Suppressor macrophage treated with lipopolysaccharide for 4 hours (primary cell): ENCODE results near the gene ALDH1A2.
"Not testable (repeated sequence)": the region's sequence is repeated elsewhere in the genome, so short reads cannot be mapped to it uniquely, and the experiment has no call there.

Experiments
- DNase-seq: peaks from one replicate; pipeline ENCODE4 v3.0.0-alpha.2; 2020

The ALDH1A2 gene

DNA sequence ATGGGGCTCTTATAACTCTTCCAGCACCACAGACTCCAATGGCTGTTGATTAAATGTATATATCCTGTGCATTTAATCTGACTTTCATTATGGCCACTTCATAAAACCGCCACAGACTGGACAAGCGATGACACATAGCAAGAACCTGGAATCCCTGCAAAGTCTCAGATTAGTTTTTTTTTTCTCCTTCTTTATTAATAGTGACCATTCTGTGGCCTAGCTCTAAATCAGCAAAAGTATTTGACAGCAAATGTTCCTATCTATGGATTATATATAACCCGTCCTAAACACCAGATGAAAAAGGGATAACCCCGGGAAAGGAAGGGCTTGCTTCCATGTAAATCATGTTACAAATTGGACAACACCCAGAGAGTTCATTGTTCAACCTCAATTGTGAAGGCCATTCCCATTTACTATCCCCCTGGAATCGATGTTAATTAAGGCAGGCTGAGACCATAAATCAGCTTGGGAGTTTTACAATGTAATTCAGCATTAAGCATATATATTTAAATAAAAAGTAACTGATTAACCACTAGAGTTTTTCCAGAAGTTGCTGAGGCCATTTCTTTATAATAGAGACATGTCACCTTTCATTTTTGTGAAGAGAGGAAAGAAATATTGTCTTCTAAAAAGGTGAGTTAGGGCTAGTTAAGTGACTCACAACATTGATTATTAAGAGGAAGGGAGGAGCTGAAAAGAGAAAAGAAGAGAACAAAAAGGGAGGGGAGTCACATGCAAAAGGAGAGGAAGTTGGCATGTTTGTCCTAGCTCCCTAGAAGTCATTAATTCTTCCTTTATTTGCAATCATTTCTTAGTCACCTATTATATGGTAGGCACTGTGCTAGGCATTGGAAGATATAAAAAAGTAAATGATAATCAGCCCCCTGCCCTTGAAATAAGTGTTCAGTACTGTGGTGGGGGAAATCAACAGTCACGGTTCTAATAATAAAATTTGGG, 26.2 kb downstream of the ALDH1A2 start:
- no peak for DNase-seq

DNA sequence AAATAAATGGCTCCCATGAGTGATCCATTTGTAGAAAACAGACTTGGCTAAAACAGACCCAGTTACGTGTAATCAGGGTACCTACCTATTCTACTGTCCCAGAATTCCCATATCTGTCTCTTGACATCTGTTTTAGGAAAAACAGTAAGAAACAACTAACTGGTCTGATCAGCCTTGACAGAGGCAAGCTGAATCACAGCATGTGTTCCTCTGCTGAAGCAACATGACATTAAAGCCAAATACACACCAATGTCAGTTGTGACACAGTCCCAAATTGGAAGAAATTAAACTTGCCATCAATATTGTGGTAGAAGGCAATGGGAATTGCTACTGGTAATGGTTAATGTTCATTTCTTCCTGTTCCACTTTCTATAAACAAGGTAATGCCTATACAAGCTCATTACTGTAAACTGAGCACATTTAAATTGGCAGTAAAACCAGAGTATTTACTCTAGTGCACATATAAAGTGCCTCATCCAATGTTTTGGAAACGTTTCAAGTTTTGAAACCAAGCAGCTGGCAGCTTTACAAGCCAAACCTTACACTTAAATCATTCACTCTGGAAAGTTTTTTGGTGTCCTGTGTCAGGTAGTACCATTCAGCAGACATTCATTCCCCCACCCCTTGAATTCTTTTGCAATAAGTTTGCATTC, 27.0 kb downstream of the ALDH1A2 start:
- DNase-seq = no peak

DNA sequence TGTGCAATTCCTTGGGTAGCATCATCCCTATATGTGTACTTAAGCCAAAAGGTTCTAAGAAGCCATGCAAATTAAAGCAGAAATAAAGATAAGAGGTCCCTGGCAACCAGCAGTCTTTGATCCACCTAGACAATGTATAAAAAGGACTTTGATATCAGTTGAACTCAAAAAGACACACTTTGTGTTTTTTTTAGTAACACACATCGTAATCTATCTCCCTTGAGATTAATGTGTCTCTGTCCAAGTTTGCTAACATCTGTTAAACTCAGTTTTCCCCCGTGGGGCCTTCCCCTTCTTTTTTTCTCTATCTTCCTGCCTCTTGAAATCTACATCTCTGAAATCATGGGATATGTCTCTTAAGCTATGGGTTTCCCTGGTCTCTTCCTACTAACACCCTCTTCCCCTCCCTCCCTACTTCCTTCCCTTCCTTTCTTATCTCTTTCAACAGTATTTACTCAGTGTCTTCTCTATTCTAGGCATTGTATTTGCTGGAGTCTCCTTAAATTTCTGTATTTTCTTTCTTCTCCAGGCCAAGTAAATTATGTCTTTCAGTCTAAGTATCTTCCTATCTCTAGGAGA, 27.7 kb downstream of the ALDH1A2 start:
- no peak for DNase-seq

DNA sequence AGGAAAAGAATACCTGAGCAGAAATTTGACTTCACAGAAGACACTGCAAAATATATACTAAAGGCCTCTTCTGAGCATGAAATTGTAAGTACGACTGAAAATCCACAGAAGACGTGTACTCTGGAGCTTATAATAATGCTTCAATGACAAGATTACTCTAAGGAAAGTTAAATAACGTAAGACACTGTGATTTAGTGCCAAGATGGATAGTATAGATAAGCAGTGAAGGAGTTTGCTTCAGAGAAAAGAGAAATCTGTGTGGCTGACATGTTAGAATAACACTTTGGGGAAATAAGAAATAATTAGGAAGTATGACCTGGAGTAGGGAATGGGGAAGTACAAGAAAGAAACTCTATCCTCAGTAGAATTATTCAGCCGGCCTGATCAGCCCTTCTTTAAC, 28.9 kb downstream of the ALDH1A2 start:
- peak; percentile 29 for DNase-seq

DNA sequence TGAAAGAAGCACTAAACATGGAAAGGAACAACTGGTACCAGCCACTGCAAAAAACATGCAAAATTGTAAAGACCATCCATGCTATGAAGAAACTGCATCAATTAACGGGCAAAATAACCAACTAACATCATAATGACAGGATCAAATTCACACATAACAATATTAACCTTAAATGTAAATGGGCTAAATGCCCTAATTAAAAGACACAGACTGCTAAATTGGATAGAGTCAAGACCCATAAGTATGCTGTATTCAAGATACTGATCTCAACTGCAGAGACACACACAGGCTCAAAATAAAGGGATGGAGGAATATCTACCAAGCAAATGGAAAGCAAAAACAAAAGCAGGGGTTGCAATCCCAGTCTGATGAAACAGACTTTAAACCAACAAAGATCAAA, 37.1 kb downstream of the ALDH1A2 start:
- DNase-seq = not testable (repeated sequence)

DNA sequence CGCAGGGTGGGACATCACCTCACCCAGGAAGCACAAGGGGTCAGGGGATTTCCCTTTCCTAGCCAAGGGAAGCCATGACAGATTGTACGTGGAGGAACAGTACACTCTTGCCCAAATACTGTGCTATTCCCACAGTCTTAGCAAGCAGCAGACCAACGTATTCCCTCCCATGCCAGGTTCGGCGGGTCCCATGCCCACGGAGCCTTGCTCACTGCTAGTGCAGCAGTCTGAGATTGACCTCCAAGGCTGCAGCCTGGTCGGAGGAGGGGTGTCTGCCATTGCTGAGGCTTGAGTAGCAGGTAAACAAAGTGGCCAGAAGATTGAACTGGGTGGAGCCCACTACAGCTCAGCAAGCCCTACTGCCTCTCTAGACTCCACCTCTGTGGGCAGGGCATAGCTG, 39.0 kb downstream of the ALDH1A2 start:
- DNase-seq = no peak

DNA sequence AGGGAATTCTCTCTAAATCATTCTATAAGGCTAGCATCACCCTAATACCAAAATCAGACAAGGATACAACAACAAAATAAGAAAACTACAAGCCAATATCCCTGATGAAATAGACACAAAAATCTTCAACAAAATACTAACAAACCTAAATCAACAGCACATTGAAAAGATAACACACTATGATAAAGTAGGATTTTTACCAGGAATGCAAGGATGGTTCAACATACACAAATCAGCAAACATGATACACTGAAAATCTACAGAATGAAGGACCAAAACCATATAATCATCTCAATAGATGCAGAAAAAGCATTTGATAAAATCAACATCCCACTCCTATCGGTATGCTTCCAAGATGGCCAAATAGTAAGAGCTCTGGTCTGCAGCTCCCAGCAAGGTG, 39.5 kb downstream of the ALDH1A2 start:
- DNase-seq = no peak

DNA sequence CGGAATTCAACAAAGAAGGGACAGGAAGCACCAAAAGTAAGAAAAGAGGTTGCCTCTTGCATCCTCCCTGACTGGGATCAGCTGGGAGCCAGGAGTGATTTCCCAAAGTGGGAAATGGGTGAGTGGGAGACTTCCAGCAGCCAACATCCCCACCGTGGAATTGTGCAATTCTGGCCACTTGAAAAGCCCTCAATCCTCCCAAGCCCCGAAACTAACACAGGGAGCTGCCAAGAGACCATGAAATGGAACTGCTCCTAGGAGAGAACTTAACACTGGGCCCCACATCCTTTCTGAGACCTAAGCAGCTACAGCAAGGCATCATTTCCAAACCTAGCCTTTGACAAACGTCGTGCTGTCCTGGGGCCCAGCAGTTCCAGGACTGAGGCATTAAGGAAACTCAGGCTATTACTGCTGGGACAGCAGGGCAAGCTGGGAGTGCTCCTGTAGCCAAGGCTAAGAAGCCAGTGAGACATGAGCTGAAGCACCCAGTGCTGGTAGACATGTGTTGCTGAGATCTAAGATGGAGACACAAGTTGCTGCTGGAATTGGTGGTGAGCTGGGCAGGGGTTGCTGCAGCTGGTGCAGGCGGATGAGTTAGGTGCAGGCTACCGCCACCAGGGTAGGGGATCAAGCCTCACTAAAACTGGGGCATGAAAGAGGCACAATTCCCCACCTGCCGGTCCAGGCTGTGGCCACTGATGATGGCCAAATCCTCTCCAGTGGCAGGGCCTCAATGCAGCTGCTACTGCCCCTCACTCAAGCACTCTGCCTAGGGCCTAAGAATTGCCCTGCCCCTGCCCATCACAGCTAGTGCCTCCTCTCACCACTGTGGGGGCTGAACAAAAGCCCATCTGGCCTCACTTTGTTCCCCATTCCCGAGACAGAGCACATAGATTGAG, 43.9 kb downstream of the ALDH1A2 start:
- DNase-seq = no peak

DNA sequence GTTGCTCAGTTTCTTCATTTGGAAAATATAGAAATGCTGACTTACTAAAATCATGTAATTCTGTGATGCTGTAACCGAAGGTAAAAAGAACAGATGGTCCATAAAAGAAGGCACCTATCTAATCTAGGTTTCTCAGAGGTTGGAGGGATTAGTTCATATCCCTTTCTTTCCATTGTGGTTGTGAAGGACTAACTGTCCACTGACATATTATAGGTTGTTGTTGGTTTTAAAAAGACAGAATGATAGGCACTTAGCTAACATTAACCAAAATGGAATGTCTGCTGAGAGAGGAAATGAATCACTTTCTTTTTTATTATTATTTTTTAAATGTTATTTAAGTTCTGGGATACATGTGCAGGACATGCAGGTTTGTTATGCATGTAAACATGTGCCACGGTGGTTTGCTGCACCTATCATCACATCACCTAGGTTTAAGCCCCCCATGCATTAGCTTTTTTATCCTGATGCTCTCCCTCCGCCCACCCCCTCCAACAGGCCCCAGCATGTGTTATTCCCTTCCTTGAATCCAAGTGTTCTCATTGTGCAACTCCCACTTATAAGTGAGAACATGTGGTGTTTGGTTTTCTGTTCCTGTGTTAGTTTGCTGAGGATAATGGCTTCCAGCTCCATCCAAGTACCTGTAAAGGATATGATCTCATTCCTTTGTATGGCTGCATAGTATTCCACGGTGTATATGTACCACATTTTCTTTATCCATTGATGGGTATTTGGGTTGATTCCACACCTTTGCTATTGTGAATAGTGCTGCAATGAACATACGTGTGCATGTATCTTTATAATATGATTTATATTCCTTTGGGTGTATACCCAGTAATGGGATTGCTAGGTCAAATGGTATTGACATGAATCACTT, 45.8 kb downstream of the ALDH1A2 start:
- DNase-seq = no peak

DNA sequence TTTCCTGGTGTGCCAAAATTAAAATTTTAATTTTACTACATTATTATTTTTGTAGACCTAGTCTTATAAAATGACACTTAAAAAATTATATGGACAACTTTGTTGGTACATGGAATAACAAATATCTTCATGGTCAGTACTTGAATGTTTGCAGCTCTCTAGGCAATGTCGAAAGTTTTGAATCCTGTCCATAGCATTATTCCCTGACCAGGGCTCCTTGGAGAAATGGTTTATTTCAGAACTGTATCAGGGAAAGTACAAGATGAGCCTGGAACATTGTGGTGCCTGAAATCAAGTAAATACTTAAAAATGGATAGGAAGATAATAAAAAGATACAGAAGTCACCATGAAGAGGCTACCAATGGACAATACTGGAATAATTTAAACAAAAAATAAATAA, 47.6 kb downstream of the ALDH1A2 start:
- no peak for DNase-seq

DNA sequence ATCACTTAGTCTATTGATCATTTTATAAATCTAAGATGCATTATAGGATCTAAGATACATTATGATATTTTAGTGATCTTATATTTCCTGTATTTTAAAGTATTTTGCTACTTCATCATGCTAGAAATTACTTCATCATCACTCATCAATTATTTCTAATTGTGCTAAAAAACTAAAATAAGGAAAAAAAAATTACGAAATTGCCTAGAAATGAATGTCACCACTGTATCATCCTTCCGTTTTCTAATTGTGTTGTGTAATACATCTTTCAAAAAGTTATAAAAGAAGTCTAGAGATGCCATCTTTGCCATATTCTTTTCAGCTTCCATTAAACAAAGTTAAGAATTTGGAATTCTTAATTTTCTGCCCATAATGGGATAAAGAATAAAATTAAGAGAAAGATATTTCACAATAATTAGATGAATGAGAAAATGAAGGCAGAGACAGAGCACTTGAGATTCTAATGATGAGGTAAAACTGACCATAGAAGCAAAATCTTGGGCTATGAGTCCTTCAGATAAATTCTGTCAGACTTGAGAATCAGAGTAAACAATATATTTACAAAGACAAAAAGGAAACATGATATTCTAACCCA, 48.8 kb downstream of the ALDH1A2 start:
- peak; percentile 62 for DNase-seq

DNA sequence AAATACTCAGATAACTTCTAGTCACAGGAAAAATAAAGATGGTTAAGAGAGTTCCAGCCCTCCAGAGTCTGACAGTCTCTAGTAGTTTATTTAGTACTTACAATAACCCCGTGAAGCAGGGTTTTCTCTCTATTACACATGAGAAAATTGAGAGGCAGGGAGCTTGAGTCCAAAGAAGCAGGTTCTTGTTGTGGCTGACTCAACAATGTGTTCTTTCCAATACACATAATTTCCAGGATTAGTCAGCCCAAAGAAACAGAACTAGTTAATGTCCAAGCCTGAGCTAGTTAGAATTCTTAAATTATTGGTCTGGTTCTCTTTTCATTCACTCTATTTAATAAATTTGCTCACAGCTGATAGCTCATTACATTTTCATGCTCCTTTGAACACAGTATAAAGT, 49.9 kb downstream of the ALDH1A2 start:
- DNase-seq = peak; percentile 15

DNA sequence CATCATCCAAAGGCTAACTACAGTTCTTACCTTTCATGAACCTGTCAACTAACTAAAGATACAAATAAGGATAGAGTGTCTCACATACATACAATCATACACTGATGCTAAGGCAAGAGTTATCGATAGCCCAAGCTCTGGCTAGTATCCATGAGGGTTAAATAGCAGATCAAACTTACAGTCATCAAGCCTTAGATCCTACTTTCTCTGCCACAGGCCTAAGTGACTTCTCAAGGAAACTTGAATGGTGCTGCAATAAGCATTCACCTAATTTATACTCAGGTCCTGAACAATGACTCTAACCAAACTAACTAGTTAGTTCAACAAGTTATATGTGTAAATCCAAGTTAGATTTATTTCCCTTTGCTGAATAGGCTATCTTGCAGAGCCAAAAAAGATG, 51.0 kb downstream of the ALDH1A2 start:
- no peak for DNase-seq

DNA sequence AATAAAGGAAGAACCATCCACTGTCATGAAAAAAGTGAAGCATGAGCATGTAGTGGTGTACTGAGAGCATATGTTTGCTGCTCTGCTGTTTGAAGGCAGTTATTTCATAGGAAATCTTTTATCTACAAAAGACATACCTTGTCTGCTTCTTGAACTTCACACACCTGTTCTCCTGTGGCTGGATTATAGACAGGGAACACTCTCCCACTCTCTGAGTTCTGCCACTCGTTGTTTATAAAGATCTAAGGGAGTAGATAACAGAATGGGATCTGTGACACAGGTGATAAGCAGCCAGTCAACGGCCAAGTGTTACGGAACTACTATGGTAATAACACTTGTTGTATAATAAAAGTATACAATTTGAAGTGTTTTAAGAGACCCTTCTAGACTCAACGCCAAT, 51.5 kb downstream of the ALDH1A2 start:
- DNase-seq = no peak

DNA sequence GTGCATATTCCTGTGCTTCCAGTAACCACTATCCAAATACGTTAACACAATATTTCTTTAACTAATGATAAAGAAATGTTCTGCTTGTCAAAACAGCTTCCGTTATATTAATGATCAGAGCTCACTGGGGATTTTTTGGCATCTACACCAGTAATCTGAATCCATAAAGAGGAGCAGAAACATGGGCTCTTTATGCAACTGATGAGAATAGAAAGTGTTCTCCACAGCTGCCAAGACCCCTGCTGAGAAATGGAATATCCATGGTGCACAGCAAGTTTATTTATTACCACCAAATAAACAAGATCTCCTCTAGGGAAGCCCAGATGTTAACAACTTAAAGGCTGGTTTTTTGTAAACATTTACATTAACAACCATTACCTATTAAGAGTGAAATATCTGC, 54.5 kb downstream of the ALDH1A2 start:
- no peak for DNase-seq

DNA sequence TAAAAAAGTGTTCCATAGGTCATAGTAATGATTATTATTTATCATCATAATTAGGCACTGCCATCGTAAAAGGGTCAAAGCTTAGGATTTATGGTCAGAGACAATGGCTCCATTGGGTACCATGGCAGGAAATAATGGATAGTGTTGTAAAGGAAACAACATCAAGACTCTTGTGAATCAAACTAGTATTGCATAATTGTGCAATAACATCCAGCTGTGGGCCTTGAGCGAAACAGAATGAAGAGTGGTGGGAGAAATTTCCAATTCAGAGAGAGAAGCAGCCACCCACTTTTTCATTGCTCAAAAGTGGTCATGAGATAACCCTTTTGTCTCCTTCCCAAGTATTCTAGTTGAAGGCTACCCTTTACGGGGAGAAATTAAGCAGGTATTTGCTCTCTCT, 61.7 kb downstream of the ALDH1A2 start:
- no peak for DNase-seq

DNA sequence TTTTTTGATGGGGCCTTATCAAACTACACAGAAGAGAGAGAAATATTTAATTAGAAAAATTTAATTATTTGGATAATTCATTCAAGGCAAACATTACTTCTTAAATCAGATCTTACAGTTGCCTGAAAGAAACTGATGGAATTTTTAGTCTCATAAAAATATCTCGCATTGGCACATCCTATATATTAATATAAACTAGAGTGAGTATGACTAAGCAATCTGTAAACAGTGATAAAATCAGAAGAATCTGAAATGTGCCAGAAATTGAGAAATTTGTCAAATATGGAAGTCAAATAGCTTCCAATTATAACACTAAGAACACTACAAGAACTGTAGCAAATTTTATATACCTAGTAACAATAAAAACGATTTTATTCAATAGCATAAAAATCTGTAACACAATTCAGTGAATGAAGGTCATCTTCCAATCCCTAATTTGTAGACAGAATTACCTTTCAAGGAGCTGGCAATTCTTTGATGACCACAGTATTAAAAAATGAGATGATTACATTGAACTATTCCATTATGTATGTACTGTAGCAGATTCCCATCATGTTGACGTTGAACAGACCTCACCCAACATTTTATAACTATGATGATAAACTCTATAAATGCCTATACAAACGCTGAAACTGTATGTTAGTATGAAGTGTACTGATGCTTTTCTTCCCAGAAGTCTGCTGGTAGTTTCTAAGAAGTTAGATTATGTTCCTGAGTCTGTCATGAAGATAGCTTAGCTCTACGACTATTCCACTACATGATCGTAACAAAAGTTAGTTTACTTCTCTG, 63.0 kb downstream of the ALDH1A2 start:
- DNase-seq = no peak

DNA sequence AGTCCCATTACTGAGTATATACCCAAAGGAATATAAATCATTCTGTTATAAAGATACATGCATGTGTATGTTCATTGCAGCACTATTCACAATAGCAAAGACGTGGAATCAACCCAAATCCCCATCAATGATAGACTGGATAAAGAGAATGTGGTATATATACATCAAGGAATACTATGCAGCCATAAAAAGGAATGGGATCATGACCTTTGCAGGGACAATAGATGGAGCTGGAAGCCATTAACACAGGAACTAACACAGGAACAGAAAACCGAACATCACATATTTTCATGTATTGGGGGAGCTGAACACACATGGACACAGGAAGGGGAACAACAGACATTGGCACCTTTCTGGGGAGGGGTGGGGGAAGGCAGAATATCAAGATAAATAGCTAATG, 65.8 kb downstream of the ALDH1A2 start:
- DNase-seq = not testable (repeated sequence)

DNA sequence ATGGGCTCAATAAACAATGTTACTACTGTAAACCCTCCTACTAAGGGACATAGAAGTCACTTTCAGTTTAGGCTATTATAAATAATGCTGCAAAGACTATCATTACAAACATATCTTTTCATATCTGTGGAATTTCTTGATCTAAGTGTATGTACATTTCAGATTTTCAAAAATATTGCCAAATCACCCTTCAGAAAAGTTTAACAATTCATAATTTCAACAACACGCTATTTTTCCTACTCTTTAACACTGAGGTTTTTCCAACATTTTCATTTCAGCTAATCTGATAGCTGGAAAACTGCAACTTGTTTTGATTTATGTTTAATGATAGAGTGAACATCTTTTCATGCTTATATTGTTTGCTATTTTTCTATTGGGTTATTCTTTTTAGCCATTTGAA, 69.0 kb downstream of the ALDH1A2 start:
- DNase-seq = no peak

DNA sequence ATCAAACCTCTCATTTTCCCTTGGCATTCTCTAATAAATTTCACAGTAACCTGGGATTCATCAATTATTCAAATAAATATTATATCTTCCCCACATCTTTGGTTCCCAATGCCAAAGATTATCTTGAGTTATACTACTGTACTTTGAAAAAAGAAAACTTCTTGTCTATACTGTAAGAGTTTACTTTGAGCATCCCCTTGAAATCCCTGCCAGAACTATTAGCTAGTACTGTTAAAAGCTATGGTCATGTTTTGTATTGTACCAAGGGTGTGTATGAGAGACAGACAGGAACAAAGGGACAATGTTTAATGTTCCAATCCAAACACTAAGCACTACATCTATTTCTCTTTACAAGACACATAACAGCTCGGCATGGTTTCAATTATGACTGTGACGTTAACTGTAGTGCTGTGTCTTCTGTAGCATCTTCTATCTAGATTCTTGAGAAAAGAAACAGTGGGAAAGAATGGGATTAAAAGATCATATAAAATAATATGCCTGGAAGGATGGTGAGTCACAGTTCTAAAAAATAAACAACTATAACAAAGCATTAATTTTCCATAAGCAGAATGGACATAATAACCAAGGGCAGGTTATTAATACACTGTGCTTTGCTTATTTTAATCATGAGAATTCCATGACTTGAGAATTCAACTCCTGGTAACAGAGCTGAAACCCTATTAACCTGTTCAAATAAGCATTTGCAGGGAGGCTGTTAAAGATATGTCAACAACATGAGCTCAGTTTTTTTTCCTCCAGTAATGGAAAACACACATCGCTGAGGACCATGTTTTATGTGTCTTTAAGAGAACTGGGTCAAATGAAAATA, 71.1 kb downstream of the ALDH1A2 start:
- no peak for DNase-seq
